CD14-positive monocyte (primary cell): ENCODE measurements around the gene CYBRD1. TPM values are rescaled to one million over a fixed set of nuclear protein-coding genes. Genes with fewer than 3 reads are reported as not detected.
"Not testable (repeated sequence)": the region's sequence is repeated elsewhere in the genome, so short reads cannot be mapped to it uniquely, and the experiment has no call there.

Experiments
- DNase-seq, 3 donors: peaks; one replicate each; pipeline ENCODE4 v3.0.0-alpha.2; 2011 to 2022
- H2AFZ ChIP-seq: 2 replicates; pipeline ENCODE4 v1.6.0; 2012; ENCODE audit warnings: mild to moderate bottlenecking, low read depth, low read length, inconsistent platforms; ENCODE audit not compliant: insufficient read depth, poor library complexity, severe bottlenecking
- H3K27ac ChIP-seq, 2 donors: 1 replicate in 1 of 2; 2 replicates in 1 of 2; pipeline ENCODE4 v1.5.1; 2012 to 2013; ENCODE audit warnings: low read length in 2 of 2, control low read depth in 1 of 2, inconsistent platforms in 1 of 2, low read depth in 1 of 2, mild to moderate bottlenecking in 1 of 2
- H3K27me3 ChIP-seq, 2 donors: one replicate each; pipeline versions ENCODE4 v1.6.0 to v1.6.1; 2011 to 2013; ENCODE audit warnings: low read length in 2 of 2; ENCODE audit not compliant: control insufficient read depth in 2 of 2, insufficient read depth in 2 of 2
- H3K36me3 ChIP-seq, 2 donors: replicated peaks in 1 of 2; 1 replicate in 1 of 2; 2 replicates in 1 of 2; pipeline versions ENCODE4 v1.5.1 to v1.6.1; 2012 to 2013; ENCODE audit warnings: low read length in 2 of 2, control low read depth in 1 of 2, inconsistent platforms in 1 of 2, mild to moderate bottlenecking in 1 of 2; ENCODE audit not compliant: insufficient read depth in 2 of 2, control insufficient read depth in 1 of 2
- H3K4me1 ChIP-seq, 2 donors: 1 replicate in 1 of 2; 2 replicates in 1 of 2; pipeline versions ENCODE4 v1.5.1 to v1.6.1; 2012 to 2013; ENCODE audit warnings: low read length in 2 of 2, control low read depth in 1 of 2, inconsistent platforms in 1 of 2, mild to moderate bottlenecking in 1 of 2, moderate library complexity in 1 of 2; ENCODE audit not compliant: insufficient read depth in 2 of 2, control insufficient read depth in 1 of 2
- H3K4me2 ChIP-seq: replicated peaks from 2 replicates; pipeline ENCODE3; 2012; ENCODE audit warnings: low read length, moderate library complexity, mild to moderate bottlenecking; ENCODE audit not compliant: poor library complexity, severe bottlenecking; ENCODE audit errors: extremely low read depth
- H3K4me3 ChIP-seq, 3 experiments: fragments of 200-600 bp in 1 of 3; sonication (generic) in 1 of 3; replicated peaks in 1 of 3; 1 replicate in 2 of 3; 2 replicates in 1 of 3; pipeline ENCODE4 v1.5.1; 2011 to 2013; ENCODE audit warnings: low read length in 3 of 3, mild to moderate bottlenecking in 3 of 3, control low read depth in 2 of 3, low read depth in 2 of 3, inconsistent platforms in 1 of 3, moderate library complexity in 1 of 3
- H3K79me2 ChIP-seq: 2 replicates; pipeline ENCODE4 v1.6.0; 2012; ENCODE audit warnings: mild to moderate bottlenecking, control low read depth, inconsistent platforms, low read length, moderate library complexity; ENCODE audit not compliant: insufficient read depth
- H3K9ac ChIP-seq: 2 replicates; pipeline ENCODE4 v1.6.0; 2017; ENCODE audit warnings: low read length, mild to moderate bottlenecking; ENCODE audit not compliant: insufficient read depth, poor library complexity, severe bottlenecking
- H3K9me3 ChIP-seq, 2 donors: replicated peaks in 1 of 2; 1 replicate in 1 of 2; 2 replicates in 1 of 2; pipeline versions ENCODE4 v1.5.1 to v1.6.1; 2012 to 2013; ENCODE audit warnings: low read length in 2 of 2, control low read depth in 1 of 2; ENCODE audit not compliant: control insufficient read depth in 1 of 2, insufficient read depth in 1 of 2
- H4K20me1 ChIP-seq: 2 replicates; pipeline ENCODE4 v1.6.0; 2012; ENCODE audit warnings: mild to moderate bottlenecking, low read length, control low read depth, moderate library complexity; ENCODE audit not compliant: insufficient read depth
- H3K27ac Mint-ChIP-seq, 7 donors: one replicate each; pipeline ENCODE4 v1.8.0; 2020; ENCODE audit warnings: mild to moderate bottlenecking in 7 of 7, mixed read lengths in 7 of 7, moderate library complexity in 6 of 7, inconsistent platforms in 2 of 7
- H3K27me3 Mint-ChIP-seq, 3 donors: one replicate each; pipeline ENCODE4 v1.8.0; 2021 to 2022; ENCODE audit warnings: low read depth in 3 of 3, mild to moderate bottlenecking in 3 of 3, mixed read lengths in 3 of 3, moderate library complexity in 3 of 3, inconsistent platforms in 1 of 3
- H3K36me3 Mint-ChIP-seq, 2 donors: one replicate each; pipeline ENCODE4 v1.8.0; 2020; ENCODE audit warnings: mixed read lengths in 2 of 2, inconsistent platforms in 1 of 2, mild to moderate bottlenecking in 1 of 2
- H3K4me1 Mint-ChIP-seq: one replicate; pipeline ENCODE4 v1.8.0; 2020; ENCODE audit warnings: mild to moderate bottlenecking, mixed read lengths
- H3K4me3 Mint-ChIP-seq, 2 donors: one replicate each; pipeline ENCODE4 v1.8.0; 2020; ENCODE audit warnings: mild to moderate bottlenecking in 2 of 2, mixed read lengths in 2 of 2, moderate library complexity in 1 of 2
- H3K9me3 Mint-ChIP-seq, 7 donors: one replicate each; pipeline ENCODE4 v1.8.0; 2020 to 2022; ENCODE audit warnings: mixed read lengths in 7 of 7, mild to moderate bottlenecking in 6 of 7, moderate library complexity in 6 of 7, inconsistent platforms in 2 of 7
- WGBS: methylation state at CpG from one replicate; pipeline ENCODE4 v1.1.5; 2013; ENCODE audit warnings: missing lambda C conversion rate; ENCODE audit not compliant: insufficient coverage; 5-methylcytosine and 5-hydroxymethylcytosine counted together
- intact Hi-C, 2 donors: fragments of 100-400 bp; cut with micrococcal nuclease; formaldehyde crosslinking; loops; one replicate each; pipeline versions ENCODE4 v1.15.0 to v1.15.1; 2023
- polyA plus RNA-seq, 3 donors: library from polyadenylated mRNA; depleted of rRNA in 1 of 3; unstranded in 2 of 3; stranded (reverse) in 1 of 3; fragments of 300-500 nt in 2 of 3; fragments of >200 nt in 1 of 3; fragmentation: Illumina TruSeq in 2 of 3; gene quantifications; 1 replicate in 2 of 3; 2 replicates in 1 of 3; pipeline ENCODE4 v1.2.3, GENCODE V29; 2012 to 2021
- TF ChIP-seq, protein P1 (sequence below): fragments of 200-600 bp; IDR thresholded peaks from one replicate; pipeline ENCODE4 v1.8.0; 2022; ENCODE audit warnings: antibody characterized with exemption, mild to moderate bottlenecking

The CYBRD1 gene
- polyA plus RNA-seq, 3 donors, result 21.7 to 61.0 (median 47.3) TPM

DNA sequence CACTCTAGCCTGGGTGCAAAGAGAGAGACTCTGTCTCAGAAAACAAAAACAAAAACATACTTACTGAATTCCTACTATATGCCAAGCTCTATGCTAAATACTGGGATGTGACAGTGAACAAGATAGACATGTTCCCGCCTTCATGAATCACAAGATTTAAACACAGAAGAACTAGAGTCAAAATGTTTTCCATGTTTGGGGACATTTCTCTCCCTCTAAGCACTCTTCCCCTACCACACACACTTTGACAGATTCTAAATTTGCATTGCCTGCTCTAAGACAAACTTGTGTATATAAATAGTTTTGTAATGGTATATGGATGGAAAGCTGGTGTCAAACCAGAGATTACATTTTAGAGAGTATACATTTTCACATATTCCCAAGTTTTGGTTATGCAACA lies 11.1 kb downstream of the CYBRD1 start:
- H3K27me3 ChIP-seq, result no peaks in the 10 kb centered on the region
- Mint-ChIP-seq H3K36me3 (peaks cover 6 to 12% of the 10 kb centered on the region in 2 donors), H3K9me3 (peaks cover 0 to 6% (median 3%) of the 10 kb centered on the region in 7 donors), H3K4me1 (peaks cover 25% of the 10 kb centered on the region), H3K27ac (no peak overlapping the region), H3K27me3 (no peaks in the 10 kb centered on the region), H3K4me3 (no peak overlapping the region)
- peaks cover 0 to 8% of the 10 kb centered on the region in 2 donors for H3K36me3 ChIP-seq
- peaks cover 18 to 22% of the 10 kb centered on the region in 2 donors for H3K4me1 ChIP-seq
- TF ChIP-seq, protein P1, sequence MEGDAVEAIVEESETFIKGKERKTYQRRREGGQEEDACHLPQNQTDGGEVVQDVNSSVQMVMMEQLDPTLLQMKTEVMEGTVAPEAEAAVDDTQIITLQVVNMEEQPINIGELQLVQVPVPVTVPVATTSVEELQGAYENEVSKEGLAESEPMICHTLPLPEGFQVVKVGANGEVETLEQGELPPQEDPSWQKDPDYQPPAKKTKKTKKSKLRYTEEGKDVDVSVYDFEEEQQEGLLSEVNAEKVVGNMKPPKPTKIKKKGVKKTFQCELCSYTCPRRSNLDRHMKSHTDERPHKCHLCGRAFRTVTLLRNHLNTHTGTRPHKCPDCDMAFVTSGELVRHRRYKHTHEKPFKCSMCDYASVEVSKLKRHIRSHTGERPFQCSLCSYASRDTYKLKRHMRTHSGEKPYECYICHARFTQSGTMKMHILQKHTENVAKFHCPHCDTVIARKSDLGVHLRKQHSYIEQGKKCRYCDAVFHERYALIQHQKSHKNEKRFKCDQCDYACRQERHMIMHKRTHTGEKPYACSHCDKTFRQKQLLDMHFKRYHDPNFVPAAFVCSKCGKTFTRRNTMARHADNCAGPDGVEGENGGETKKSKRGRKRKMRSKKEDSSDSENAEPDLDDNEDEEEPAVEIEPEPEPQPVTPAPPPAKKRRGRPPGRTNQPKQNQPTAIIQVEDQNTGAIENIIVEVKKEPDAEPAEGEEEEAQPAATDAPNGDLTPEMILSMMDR, result no peak
- DNase-seq, result no peak
- intact Hi-C loops, result no loop called here
- H3K4me2 ChIP-seq, result no peak overlapping the region
- peaks cover 85% of the 10 kb centered on the region for H3K79me2 ChIP-seq
- H2AFZ ChIP-seq, result no peak overlapping the region
- 100% methylated on average over 1 of the region's 1 CpG for WGBS
- no peak overlapping the region for H3K4me3 ChIP-seq
- no peaks in the 10 kb centered on the region for H3K9me3 ChIP-seq
- no peak overlapping the region for H3K27ac ChIP-seq
- H3K9ac ChIP-seq, result no peak overlapping the region
- H4K20me1 ChIP-seq, result peaks cover 52% of the 10 kb centered on the region

DNA sequence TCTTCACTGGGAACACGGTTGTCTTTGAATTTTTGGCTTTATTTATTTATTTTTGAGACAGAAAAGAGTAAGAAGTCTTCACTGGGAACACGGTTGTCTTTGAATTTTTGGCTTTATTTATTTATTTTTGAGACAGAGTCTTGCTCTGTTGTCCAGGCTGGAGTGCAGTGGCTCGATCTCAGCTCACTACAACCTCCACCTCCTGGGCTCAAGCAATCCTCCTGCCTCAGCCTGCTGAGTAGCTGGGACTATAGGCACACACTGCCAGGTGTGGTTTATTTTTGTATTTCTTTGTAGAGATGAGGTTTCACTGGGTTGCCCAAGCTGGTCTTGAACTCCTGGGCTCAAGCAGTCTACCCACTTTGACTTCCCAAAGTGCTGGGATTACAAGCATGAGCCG lies 13.3 kb downstream of the CYBRD1 start:
- H3K27me3 ChIP-seq, H2AFZ ChIP-seq, DNase-seq, intact Hi-C loops, H3K9ac ChIP-seq, H3K9me3 Mint-ChIP-seq, H3K4me2 ChIP-seq, H3K27ac ChIP-seq, H3K9me3 ChIP-seq, H3K4me3 Mint-ChIP-seq, H3K4me3 ChIP-seq, H3K36me3 ChIP-seq, H3K27me3 Mint-ChIP-seq: not testable (repeated sequence)
- Histone ChIP-seq H3K79me2 (peaks cover 81% of the 10 kb centered on the region), H3K4me1 (peaks cover 16 to 17% of the 10 kb centered on the region in 2 donors), H4K20me1 (peaks cover 43% of the 10 kb centered on the region)
- Mint-ChIP-seq H3K27ac (peak overlapping the region in 2 of 7 donors; percentile 27 to 63), H3K4me1 (peaks cover 19% of the 10 kb centered on the region), H3K36me3 (peaks cover 3 to 17% of the 10 kb centered on the region in 2 donors)
- WGBS, result 100% methylated on average over 1 of the region's 4 CpGs
